Measurements from ENCODE around the gene TGFBR2.

TGFBR2 gene

DNA sequence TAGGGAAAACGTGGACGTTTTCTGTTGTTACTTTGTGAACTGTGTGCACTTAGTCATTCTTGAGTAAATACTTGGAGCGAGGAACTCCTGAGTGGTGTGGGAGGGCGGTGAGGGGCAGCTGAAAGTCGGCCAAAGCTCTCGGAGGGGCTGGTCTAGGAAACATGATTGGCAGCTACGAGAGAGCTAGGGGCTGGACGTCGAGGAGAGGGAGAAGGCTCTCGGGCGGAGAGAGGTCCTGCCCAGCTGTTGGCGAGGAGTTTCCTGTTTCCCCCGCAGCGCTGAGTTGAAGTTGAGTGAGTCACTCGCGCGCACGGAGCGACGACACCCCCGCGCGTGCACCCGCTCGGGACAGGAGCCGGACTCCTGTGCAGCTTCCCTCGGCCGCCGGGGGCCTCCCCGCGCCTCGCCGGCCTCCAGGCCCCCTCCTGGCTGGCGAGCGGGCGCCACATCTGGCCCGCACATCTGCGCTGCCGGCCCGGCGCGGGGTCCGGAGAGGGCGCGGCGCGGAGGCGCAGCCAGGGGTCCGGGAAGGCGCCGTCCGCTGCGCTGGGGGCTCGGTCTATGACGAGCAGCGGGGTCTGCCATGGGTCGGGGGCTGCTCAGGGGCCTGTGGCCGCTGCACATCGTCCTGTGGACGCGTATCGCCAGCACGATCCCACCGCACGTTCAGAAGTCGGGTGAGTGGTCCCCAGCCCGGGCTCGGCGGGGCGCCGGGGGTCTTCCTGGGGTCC, at the start of gene TGFBR2:
Gene TGFBR2, plus strand, starts transcription at position 301 of the 731 bp plus-strand sequence. Its CDS starts 283 bp downstream, at position 584.
- DNase-seq (ENCODE audit: low read depth) = peak; percentile 82

DNA sequence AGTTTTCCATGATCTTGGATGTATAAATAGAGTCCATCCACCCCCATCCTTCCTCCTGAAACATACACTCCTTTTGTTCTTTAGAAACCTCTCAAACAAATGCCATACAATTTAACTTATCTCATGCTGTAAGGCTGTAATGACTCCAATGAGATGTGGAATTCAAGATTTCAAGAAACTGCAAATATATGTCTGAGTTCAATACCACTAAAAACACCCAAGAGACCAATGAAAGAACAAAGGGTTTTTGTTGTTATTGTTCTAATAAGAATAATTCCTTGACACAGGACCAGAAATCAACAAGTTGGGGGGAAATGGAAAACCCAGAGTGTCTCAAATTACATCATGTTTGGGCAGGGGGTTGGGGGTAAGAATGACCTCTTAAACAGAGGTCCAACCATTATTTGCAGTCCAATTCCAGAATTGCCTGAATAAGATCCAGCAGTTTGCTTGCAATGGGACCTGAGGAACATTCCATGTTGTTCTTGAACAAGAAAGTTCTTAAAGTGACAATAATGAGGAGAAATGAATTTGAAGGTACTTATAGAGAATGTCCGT, 48.6 kb upstream of the TGFBR2 start:
- DNase-seq (ENCODE audit: low read depth) = no peak

DNA sequence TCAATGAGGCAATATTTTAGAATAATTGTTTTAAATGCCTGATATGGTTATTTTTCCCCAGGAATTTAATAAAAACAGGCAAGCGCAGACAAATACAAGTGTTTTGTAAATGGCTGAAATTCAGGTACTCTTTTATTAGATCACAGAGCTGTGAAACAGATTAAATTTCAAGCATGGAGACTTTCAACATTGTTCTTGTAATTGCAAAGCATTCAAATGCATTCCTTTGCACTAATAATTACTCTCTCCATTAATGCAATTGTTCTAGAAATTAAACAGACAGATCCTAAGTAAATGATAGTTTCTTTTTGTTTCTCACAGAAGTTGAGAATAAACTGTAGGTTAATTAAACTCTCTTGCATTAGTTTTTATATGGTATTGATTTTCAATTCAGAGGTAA, 42.4 kb upstream of the TGFBR2 start:
- DNase-seq (ENCODE audit: low read depth) = no peak

DNA sequence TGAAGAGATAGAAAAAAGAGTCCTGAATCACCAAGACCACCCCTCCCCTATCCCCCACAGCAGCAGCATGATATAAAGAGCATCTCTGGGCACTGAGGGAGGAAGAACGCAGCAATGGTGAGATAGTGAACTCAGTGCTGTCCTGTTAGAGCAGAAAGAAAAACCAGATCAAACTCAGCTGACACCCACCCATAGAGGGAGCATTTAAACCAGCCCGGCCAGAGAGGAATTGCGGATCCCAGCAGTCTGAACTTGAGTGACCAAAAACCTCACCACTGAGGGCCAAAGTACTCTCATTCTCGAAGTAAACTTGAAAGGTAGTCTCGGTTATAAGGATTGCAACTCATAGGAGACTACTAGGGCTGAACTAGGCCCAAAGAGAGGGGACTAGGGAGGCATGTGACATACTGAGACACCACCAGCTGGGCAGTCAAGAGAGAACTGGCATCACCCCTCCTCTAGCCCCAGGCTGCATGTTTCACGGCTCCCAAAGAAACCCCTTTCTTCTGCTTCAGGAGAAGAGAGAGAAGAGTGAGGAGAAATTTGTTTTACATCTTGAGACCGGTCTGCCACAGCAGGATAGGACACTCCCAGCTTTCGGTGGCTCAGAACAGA, 39.2 kb upstream of the TGFBR2 start:
- no peak for DNase-seq (ENCODE audit: low read depth)

DNA sequence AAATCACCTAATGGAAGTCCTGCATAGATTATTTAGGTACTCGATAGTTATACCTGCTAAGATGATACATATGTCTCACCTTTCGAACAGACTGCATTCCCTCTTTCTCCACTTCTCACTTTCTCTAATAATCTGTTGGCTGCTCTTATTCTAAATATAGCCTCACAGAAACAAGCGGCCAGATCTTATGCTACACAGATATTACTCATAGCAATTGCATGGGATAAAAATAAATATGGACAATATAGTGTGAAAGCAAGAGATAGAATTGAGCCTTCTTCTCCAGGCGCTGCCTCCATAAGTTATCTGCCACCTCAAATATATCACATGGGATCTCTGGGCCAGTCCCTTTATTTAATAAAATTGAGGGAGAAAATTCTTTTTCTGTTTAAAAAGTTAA, 29.5 kb upstream of the TGFBR2 start:
- no peak for DNase-seq (ENCODE audit: low read depth)

DNA sequence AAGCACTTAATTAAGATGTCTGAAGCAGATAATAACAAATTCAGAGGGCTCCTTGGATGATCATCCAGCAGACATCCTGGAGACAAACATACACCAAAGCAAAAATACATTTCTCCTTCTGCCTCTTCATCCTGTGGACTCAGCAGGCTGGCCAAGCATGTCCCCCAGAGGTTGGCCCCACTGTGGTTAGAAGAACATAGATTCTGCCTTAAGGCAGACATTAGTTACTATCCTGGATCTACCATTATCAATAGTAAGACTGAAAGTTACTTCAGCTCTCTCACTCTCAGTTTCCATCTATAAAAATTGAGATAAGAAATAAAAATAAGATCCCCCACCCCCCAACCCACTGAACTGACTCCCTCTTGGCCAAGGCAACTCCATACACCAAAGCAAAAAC, 28.6 kb upstream of the TGFBR2 start:
- DNase-seq (ENCODE audit: low read depth) = no peak

DNA sequence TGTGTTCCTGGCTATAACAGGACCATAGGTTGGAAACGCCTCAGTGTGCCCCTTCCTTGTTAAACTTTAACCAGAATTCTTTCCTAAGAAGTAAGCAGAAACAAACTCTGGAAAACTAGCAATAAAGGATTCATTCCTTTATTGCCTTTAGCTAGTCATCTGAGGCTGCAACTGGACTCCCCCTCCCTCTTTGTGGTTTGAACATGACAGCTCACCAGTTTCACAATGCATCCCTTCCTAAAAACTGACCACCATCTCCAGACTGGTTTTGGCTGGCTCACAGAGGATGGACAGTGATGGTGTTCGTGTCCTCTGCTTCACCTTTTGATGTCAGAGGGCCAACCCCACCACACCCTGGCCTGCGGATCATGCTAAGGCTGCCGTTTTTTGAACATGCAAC, 27.9 kb upstream of the TGFBR2 start:
- DNase-seq (ENCODE audit: low read depth) = no peak

DNA sequence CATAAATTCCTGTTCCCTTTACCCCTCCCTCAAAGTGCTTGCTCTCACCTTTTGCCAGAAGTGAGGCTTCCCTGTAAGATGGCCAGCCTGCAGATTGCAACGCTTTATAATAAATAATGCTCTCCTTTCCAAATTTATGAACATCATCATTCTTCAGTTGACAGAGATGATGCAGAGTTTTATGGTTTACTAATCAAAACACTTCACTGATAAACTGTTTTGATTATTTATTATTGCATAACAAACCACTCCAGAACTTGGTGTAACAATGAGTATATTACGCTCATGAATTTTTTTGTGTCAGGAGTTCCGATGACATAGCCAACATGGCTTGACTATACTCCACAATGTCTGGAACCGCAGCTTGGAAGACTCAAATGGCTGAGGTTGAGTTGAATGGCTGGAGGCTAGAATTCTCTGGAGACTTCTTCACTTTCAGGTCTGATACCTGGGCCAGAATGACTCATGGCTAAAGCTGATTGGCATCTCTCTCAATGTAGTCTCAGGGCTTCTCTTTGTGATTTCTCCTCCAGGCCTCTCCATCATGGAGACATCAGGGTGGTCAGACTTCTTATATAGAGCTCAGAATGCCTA, 27.3 kb upstream of the TGFBR2 start:
- DNase-seq (ENCODE audit: low read depth) = no peak

DNA sequence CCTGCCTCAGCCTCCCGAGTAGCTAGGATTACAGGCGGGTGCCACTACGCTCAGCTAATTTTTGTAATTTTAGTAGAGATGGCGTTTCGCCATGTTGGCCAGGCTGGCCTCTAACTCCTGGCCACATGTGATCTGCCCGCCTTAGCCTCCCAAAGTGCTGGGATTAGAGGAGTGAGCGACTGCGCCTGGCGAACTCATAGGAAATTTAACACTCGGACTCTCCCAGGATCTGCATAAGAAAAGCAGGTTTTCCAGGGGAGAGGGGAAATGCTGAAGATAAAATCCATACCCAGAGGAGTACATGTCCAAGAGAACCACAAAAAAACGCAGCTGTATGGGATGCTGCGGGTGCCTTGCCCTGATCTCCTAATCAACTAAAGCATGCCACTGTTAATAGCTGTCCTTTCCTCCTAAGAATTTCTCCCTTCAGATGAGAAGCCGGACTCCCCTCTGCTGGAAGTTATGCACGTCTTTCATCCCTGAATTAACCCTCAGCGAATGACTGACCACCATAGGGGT, 25.3 kb upstream of the TGFBR2 start:
- DNase-seq (ENCODE audit: low read depth) = no peak

DNA sequence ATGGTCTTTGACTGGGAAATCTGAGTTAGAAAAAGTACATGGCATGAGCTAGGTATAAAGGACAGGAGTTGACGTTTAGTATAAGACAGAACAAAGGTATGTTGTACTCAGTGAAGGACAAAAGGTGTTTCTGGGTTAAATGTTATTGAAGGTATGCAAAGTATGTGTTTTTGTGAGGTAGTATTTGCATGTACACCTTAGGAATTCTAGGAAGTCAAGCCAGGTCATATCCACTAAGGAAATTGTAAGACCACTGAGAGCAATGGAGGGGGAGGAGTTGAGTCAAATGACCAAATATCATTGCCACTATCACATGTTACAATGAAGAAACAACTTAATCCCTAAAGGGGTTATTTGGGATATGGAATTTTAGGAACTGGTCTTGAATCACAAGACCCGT, 24.4 kb upstream of the TGFBR2 start:
- DNase-seq (ENCODE audit: low read depth) = no peak

DNA sequence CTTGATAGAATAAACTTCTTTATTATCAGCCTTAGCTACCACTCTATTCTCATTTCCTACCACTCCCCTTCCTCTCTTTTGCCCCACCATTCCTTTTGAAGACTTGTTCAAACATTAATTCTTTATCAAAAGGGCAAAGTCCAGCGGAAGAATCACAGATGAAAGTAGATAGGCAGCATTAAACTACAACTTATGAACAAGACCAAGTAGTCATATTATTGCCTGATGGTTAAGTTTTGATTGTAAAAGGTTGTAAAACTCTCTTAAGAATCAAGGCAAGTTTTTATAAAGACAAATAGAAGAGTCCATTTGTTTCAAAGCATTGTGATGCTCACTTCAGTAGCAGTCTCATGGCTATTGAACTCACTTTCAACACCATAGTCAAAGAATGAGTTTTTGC, 22.4 kb upstream of the TGFBR2 start:
- DNase-seq (ENCODE audit: low read depth) = no peak

DNA sequence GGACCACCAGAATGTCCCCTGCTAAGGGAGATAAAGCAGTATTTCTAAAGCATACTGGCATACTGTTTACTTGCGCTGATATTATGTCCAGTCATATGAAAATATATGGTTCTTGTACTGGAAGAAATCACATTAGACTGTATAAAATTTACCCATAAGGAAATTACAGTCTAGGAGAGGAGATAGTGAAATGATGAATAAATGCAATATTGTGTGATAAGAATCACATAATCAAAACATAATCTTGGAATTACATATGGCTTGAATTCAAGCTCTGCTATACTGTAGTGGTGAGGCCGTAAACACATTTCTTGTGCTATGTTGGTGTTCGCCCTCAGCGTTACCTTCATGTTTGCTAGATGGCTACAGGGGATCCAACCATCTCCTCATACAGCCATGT, 20.7 kb upstream of the TGFBR2 start:
- no peak for DNase-seq (ENCODE audit: low read depth)

DNA sequence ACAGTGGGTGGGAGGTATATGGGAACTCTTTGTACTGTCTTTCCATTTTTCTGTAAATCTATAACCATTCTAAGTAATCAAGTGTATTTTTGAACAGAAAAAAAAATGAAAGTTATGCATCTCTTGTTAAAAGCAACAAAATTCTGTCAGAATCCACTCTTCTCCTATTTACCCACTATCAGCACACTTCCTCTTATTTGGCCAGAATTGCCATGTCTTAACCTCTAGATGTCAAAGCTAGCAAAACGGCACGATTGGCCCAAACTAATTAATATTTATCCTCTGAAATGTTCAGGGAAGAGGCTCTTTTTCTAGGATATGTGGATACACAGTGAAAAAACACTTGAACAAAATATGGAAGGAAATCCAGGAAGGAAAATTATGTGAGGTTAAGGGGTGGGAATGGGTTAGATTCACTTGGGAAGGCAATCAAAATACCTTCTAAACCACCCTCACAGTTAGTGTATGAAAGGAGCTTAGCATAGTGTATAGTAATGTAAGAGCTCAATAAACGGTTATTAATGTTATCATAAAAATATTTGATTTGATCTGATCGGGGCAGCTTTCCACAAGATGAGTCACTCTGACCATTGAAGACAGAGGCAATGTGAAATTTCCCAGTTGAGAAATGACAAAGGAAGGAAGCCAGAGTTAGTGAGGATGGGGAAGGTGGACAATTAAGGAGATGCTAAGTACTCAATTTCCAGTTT, 20.1 kb upstream of the TGFBR2 start:
- no peak for DNase-seq (ENCODE audit: low read depth)

DNA sequence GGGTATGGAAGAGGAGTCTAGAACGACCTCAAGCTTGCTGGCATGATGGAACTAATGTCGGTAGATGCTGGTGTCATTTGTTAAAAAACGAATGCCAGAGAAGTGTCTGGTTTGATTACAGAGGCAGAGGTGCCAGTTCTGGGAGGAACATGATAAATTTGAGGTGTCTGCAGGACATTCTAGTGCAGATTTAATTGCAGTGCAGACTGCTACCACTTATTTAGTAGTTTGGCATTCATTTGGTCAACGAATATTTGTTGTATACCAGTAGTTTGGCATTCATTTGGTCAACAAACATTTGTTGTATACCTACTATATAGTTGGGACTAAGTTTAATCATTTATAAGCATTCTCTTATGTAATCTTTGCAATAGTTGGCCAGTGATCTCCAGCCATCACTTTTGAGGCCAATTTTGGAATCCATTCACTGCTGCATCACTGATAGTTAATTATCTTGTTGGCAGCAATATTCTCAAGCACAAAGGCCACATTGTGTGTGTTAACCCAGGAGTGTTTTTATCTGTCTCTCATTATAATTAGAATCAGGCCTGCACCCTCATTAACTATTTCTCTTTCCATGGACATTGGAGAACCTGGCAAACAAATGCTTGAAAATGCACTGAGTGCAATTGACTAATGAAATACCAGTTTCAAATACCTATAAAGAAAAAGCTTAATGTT, 19.5 kb upstream of the TGFBR2 start:
- DNase-seq (ENCODE audit: low read depth) = no peak

DNA sequence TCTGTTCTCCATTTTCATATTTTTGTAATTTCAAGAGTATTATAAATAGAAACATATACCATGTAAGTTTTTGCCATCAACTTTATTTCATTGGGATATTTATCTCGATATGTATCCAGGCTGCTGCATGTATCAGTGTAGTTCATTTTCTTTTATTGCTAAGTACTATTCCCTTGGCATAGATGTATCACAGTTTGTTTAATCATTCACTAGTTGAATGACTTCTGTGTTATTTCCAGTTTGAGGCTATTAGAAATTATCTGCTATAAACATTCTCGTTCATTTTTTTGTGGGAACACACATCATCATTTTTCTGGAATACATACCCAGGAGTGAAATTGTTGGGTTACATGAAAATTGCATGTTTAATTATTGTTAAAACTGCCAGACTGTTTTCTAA, 18.5 kb upstream of the TGFBR2 start:
- DNase-seq (ENCODE audit: low read depth) = no peak

DNA sequence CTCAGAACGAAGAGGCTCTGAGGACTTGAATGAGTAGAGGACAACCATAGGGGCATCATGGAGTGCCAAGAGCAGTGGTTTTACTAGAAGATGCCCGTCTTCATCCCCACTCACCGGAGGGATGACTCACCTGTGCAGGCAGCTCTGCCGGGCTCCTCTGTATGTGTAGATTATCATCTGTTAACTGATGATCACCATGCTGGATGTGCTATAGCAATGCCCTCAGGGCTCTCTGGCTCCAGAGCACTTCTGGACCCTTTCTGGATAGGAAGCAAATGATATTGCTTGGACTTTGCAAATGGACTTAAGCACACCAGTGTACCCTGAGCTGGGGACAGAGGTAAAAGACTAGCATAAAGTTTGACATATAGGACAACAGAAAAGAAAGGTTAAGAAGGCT, 10.2 kb upstream of the TGFBR2 start:
- DNase-seq (ENCODE audit: low read depth) = no peak

DNA sequence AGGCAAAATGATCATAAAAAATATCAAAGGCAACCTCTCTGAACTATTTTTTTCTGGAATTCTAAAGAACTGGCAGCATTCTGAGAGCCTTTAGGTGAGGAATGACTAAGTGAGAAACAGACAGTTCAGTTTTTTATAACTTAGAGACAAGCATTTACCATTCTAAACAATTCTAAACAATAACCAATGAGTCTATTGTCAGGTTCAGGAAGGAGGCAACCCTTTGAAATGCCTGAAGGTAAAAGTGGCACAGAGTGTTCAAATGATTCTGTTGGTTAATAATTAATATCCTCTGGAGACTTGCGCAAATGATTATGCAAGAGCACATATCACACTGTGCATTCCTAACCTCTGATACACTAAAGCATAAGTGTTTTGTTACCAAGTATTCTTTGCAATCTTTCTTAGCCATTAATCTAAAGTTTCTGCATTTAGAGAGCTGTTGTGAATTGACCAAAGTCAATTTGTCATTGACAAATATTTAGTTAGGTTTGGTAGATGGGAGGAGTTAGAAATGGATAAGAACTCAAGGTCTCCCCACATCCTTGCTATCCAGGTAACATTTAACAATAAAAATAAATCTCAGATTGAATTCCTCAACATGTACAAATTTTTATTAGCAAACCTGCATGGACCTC, 9.2 kb upstream of the TGFBR2 start:
- no peak for DNase-seq (ENCODE audit: low read depth)

DNA sequence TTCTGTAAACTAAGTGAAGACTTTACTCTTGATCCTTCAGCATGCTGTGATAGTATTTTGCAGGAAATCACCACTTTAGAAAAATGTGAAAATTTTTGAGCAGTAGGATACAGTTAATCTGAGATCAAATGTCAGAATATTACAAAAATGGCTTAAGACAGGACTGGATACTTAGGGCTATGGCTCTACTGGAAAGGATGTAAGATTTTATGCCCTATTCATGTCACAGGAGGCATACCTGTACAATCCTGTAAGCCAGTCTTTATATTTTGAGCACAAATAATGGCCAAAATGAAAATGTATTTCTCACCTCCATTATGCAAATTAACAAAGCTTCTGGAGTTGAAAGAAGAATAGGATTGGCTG, 8.6 kb upstream of the TGFBR2 start:
- no peak for DNase-seq (ENCODE audit: low read depth)

DNA sequence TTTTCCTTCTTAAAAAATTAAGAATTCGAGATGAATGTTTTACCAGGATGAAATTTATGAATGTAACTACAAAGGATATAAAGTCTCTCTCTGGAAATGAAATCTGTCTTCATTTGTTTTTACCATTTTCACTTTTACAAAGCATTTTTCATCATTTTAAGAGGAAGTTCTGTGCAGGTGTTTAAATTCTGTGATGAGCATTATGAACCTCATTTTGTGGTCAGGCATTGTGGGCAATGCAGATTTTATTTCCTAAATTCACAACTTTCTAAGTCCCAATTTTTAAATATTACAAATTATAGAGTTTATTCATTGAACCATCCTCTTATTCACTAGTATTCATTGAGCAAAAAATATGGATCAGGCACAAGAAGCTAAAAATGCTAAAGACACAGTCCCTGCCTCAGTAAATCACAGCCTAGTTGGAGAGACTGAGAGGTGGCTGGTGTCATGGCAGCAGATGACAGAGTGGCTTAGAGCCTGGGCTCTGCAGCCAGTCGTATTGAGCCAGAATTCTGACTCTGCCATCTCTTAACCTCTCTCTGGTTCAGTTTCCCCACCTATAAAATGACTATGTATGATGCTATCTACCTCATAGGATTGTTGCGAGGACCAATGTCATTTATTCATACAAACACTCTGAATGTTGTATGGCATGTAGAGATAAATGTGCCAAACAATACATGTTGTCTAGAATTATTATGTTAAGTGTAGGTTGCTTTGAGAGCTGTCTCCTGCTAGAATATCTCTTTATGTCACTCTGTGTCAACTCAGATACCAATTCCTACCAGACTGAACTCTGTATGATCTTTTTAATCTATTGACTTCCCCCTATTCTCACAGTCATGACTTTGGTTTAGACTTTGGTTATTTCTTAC, 7.5 kb upstream of the TGFBR2 start:
- DNase-seq (ENCODE audit: low read depth) = no peak

DNA sequence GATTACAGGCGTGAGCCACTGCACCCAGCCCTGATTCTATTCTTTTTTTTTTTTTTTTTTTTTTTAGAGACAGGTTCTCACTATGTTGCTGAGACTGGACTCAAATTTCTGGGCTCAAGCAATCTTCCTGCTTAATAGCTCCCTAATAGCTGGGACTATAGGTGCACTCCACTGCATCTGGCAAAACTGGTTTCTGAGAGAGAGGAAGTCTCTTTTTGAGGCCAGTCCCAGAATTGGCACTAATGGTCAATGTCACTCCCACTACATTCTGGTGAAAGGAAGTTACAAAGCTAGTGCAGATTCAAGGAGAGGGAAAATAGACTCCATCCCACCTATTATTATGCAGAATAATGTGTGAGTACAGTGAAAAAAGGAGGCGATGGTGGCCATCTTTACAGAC, 5.8 kb upstream of the TGFBR2 start:
- DNase-seq (ENCODE audit: low read depth) = no peak

Data from activated T-helper 9 cell treated with anti-CD3 and anti-CD28 coated beads, Interleukin-2, amount 50 U/mL, for 16 hours (primary cell).